CD4-positive, alpha-beta T cell treated with Interleukin-12 subunit alpha and Interleukin-12 subunit beta, for 1 hour (primary cell): ENCODE data around the gene CMPK2.
"Not testable (repeated sequence)": the region's sequence is repeated elsewhere in the genome, so short reads cannot be mapped to it uniquely, and the experiment has no call there.

Experiments
- DNase-seq: peaks from one replicate; pipeline ENCODE4 v3.0.0-alpha.2; 2020

The CMPK2 gene

DNA sequence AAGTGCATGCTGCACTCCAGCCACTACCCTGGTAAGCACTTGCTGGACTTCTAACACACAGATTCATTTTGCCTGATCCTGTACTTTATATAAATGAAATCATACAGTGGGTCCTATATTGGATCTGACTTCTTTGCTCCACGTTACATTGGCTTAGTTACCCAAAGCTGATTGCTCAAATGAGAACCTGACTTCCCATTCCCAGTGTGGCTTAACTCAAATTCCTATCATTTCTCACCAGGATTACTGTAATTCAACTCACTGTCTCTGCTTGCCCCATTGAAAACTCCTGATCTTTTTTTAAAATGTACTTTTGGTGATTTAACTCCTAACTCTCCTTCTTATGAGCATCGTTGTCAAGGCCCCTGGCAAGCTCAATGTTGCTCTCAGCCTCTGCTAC is 13.3 kb upstream of the CMPK2 start:
- DNase-seq: no peak

- no peak for DNase-seq
These were observed 12.8 kb upstream of the CMPK2 start for GRCh38 chr2:6878549-6878948.

DNA sequence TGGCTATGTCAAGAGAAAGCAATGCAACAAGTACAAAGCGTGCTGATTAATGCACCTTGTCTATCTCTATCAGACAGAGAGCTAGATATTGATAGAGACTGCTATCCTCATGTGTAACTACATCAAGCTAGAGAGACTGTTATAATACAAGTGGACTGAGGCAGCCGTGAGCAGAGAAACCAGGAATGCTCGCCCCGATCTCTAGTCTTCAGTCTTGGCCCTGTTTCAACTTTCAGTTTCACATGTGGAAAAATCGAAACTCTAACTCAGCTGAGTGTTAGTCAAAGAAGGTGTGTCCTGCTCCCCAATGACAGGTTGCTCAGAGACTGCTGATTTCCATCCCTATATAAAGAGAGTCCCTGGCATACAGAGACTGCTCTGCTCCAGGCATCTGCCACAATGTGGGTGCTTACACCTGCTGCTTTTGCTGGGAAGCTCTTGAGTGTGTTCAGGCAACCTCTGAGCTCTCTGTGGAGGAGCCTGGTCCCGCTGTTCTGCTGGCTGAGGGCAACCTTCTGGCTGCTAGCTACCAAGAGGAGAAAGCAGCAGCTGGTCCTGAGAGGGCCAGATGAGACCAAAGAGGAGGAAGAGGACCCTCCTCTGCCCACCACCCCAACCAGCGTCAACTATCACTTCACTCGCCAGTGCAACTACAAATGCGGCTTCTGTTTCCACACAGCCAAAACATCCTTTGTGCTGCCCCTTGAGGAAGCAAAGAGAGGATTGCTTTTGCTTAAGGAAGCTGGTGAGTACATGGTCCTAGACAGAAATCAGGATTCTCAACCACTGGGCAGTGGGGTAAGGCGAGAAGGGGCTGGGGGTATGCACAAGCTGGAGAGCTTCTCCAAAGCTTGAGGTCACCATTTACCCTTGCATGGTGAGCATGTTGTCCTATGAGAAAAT is 11.9 kb upstream of the CMPK2 start, which contains the start of gene RSAD2:
RSAD2 (plus strand) TSS at position 376 of the 903 bp plus-strand sequence; CDS start at position 400, 24 bp downstream.
- DNase-seq: peak; percentile 56

DNA sequence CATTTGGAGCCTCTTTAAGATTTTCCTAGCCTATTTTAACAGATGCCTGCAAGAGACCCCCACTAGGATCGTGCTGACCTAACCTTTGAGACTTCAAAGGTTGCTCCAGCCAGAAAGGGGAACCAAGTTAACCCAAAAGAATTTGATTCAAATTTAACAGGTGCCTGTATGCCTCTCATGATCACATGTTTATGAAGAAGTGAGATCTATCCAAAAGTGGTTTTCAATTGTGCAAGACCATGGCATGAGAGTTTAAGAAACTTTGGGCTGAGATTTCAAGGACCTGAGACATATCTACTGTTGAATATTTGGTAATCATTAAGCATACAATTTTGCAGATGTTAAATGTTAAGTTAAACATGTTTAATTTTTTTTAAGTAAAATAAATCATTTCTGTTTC is 10.6 kb upstream of the CMPK2 start:
- no peak for DNase-seq

DNA sequence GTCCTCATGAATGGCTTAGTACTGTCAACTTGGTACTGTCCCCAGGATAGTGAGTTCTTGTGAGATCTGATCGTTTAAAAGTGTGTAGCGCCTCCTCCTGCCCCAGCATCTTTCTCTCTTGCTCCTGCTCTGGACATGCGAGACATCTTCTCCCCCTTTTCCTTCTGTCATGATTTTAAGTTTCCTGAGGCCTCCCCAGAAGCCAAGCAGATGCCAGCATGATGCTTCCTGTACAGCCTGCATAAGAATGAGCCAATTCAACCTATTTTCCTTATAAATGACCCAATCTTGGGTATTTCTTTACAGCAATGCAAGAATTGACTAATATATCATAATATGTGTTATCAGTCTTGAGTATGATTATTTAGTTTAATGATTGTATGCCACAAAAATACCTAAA is 8.3 kb upstream of the CMPK2 start:
- no peak for DNase-seq

GRCh38 chr2:6872394-6872793 is 6.7 kb upstream of the CMPK2 start:
- no peak for DNase-seq

- DNase-seq: no peak
These were observed 1.3 kb upstream of the CMPK2 start for GRCh38 chr2:6866982-6867381.

GRCh38 chr2:6866275-6866671 is 566 bp upstream of the CMPK2 start:
- peak; percentile 40 for DNase-seq

DNA sequence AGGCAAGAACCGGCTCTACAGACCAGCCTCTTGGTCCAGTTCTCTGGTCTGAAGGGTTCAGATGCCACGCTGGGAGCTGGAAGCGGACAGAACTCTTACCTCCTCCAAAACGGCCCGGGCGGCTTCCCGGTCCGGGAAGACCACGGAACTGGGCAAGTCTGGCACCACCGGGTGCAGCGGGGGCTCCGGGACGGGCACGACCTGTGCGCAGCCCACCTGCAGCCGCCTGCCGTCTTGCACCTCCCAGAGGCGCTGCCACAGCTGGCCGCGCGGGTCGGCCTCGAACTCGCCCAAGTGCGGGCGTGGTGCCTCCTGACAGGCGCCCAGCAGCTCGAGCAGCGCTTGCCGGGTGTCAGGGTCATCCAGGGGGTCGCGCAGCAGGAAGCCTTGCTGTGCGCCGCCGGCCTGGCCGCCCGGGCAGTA is 773 bp downstream of the CMPK2 start:
- no peak for DNase-seq

DNA sequence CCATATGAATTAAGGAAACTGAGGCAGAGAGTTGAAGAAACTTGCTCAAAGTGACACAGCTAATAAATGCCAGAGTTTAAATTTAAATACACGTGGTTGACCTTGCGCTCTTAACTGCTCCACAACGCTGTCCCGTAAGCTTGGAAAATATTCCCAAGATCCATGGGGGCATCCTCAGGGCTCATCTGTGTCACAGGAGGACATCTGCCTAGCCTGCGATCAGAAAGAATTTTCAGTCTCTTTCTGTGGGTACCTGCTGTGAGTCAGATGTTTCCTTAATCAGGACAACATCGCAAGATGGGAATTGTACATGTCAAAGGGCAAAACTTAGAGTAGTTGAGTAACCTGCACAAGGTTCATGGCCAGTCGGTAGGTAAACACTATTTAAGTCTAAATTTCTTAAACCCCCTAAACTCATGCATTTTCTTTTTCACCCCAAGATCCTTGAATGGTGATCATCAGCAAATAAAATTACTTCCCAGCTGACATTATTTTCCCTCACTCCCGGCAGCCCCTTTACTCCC is 1.4 kb downstream of the CMPK2 start:
- no peak for DNase-seq

DNA sequence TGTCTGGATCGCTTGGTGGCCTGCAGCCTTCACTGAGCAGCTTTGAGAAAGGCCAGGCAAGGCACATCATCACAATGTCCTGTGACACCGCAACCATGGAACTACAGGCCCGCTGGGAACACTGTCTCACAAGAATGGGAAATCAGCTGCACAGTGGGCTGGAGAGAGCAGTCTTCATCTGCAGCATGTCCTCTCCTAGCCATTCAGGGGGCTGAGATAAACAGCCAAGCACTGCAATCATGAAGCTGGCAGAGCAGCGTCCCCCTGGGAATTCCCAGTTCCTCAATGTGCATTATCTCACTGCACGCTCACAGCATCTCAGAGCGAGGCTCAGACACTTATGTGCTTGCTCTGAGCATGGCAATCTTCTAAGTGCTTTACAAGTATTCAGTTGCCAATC is 1.9 kb downstream of the CMPK2 start:
- no peak for DNase-seq

DNA sequence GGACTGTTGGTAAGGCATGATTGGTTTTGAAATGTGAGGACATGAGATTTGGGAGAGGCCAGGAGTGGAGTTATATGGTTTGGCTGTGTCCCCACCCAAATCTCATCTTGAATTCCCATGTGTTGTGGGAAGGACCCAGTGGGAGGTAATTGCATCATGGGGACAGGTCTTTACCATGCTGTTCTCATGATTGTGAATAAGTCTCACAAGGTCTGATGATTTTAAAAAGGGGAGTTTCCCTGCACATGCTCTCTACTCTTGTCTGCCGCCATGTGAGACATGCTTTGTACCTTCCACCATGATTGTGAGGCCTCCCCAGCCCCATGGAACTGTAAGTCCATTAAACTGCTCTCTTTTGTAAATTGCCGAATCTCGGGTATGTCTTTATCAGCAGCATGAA is 5.4 kb downstream of the CMPK2 start:
- DNase-seq: no peak

- not testable (repeated sequence) for DNase-seq
These were observed 7.2 kb downstream of the CMPK2 start for GRCh38 chr2:6858466-6859027.

GRCh38 chr2:6856548-6856920 is 9.2 kb downstream of the CMPK2 start:
- no peak for DNase-seq

- DNase-seq: no peak
These were observed 9.7 kb downstream of the CMPK2 start for GRCh38 chr2:6855860-6856547.

GRCh38 chr2:6854416-6854815 is 11.3 kb downstream of the CMPK2 start:
- DNase-seq: no peak

GRCh38 chr2:6852195-6852594 is 13.5 kb downstream of the CMPK2 start:
- no peak for DNase-seq

DNA sequence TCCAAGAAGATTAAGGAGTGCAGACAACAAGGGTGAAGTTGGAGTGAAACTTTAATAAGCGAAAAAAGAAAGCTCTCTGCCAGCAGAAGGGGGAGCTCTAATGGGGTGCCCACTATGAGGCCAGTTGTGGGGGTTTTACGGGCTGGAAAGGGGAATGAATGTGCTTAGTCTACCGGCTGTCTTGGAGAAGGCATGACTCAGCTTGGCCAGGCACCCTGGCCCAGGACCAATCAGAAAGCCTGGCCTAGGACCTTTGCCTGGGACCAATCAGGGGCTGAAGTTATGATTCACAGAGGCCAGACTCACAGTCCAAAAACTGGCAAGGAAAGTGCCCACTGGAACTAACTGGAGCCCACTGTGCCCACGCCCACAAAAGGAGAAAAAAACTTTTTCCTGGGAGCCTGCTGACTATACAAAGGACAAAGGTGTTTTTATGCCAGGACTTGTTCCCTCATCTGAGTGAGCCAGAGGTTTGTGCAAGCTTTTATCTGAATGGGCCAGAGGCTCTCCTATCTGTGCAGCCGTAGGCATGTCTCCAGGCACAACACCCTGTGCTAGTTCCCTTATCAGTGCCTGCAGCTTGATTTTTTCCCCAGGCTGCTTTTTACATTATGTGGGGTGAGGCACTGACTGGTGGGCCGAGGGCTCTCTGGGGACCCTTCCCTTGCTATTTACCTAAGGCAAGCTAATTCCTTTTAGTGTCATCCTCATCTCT is 18.6 kb downstream of the CMPK2 start:
- no peak for DNase-seq

GRCh38 chr2:6846540-6846939 is 19.2 kb downstream of the CMPK2 start:
- DNase-seq: no peak

GRCh38 chr2:6845903-6846302 is 19.8 kb downstream of the CMPK2 start:
- no peak for DNase-seq

GRCh38 chr2:6845312-6845711 is 20.4 kb downstream of the CMPK2 start:
- DNase-seq: peak; percentile 19

DNA sequence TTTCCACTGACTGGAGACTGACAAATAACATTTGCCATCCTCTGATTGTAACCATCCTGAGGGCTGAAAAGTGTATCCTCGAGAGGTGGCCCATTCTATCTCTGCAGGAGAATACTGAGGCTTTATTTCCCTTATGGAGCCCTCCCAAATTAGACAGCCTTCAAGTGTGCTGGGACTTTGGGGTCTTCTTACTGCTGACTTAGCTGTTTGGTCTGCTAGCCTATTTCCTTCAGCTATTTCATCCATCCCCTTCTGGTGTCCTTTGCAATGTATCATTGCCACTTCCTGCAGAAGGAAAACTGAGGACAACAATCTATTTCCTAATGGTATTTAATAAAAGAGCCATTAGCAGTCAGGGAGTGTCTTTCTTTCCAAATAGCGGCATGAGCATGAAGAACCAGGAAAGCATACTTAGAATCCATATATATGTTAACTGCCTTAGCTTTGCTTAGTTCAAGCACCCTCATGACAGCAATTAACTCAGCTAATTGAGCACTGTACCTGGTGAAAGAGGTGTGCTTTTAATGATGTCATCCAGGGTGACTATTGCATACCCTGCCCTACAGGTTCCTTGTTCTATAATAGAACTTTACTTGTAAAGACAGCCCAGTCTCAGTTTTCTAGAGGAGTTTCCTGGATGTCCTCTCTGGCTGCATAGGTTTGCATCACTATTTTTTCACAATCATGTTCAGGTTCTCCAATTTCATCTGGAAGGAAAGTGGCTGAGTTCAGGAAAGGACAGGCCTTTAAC is 24.0 kb downstream of the CMPK2 start:
- DNase-seq: no peak
